ENCODE results near the gene ELK1.
"Not testable (repeated sequence)": the region's sequence is repeated elsewhere in the genome, so short reads cannot be mapped to it uniquely, and the experiment has no call there.

The ELK1 gene

GRCh38 chrX:47610511-47610910 is 39.9 kb downstream of the ELK1 start:
- DNase-seq = no peak

- no peak for DNase-seq
Measured at GRCh38 chrX:47608130-47608810, 42.1 kb downstream of the ELK1 start.

- DNase-seq = no peak
Measured at GRCh38 chrX:47607091-47607490, 43.3 kb downstream of the ELK1 start.

- no peak for DNase-seq
Measured at GRCh38 chrX:47605024-47605423, 45.3 kb downstream of the ELK1 start.

- DNase-seq = not testable (repeated sequence)
Measured at GRCh38 chrX:47603125-47603524, 47.2 kb downstream of the ELK1 start.

- DNase-seq = no peak
Measured at GRCh38 chrX:47597222-47597621, 53.1 kb downstream of the ELK1 start.

GRCh38 chrX:47596256-47596655 is 54.1 kb downstream of the ELK1 start:
- DNase-seq = no peak

- DNase-seq = no peak
Measured at GRCh38 chrX:47595716-47596251, 54.6 kb downstream of the ELK1 start.

GRCh38 chrX:47593522-47593921 is 56.8 kb downstream of the ELK1 start:
- no peak for DNase-seq

- DNase-seq = no peak
Measured at GRCh38 chrX:47590984-47591383, 59.4 kb downstream of the ELK1 start.

GRCh38 chrX:47587906-47588735 is 62.2 kb downstream of the ELK1 start:
- DNase-seq = no peak

- DNase-seq = no peak
Measured at GRCh38 chrX:47587091-47587891, 63.1 kb downstream of the ELK1 start.

- DNase-seq = no peak
Measured at GRCh38 chrX:47586043-47586787, 64.1 kb downstream of the ELK1 start.
